ENCODE measurements around the gene BPIFA2.
"Not testable (repeated sequence)": the region's sequence is repeated elsewhere in the genome, so short reads cannot be mapped to it uniquely, and the experiment has no call there.

The BPIFA2 gene

DNA sequence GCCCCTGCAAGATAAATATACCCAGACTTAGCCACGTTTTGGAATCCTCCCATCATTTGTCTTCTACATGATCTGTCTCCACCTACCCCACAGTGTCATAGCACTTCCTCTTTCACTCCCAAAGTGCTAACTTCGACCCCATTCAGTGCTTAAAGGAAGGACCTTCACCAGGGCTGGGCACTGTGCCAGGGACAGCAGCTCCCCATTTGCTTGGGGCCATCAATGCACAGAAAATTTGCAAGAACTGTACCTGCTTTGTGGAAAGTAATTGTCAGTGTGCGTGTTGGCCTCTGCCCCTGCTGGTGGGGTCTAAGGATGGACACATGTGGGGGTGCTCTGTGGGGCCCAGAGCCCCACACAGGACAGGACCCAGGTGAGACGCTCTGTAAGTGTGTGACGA, 5.2 kb upstream of the BPIFA2 start:
- no peak for DNase-seq

DNA sequence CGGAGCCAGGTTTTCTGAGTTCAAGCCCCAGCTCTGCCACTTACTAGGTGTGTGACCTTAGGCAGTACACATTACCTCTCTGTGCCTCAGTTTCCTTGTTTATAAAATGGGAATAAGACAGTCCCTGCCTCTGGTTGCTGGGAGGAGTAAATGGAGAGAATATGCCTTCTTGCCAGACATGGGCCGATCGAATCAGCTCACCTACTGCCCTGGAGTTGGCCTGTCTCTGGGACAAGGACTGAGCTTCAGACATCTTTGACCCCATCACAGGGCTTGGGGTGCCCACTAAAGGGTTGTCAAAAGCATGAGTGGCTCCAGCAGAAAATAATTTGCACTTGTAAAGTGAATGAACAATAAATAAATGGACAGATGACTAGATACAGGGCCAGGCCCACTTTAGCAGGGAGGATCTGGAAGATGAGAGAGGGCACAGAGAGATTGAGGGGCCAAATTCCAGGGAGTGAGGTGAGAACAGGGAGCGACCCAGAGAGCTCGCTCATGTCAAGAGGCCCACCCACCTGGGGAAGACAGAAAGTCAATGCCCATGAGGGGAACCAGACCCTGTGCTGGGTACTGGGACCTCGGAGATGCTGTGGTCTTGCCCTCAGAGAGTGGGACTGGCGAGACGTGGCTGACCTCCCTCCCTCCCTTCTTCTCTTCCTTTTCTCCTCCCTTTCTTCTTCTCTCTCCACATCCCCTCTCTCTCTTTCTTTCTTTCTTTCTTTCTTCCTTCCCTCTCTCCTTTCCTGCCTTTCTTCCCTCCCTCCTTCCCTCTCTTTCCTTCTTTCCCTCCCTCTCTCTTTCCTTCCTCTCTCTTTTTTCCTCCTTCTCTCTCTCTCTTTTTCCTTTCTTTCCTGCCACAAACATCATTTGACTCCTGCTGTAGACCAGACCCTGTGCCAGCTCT, 3.9 kb upstream of the BPIFA2 start:
- DNase-seq, result no peak

DNA sequence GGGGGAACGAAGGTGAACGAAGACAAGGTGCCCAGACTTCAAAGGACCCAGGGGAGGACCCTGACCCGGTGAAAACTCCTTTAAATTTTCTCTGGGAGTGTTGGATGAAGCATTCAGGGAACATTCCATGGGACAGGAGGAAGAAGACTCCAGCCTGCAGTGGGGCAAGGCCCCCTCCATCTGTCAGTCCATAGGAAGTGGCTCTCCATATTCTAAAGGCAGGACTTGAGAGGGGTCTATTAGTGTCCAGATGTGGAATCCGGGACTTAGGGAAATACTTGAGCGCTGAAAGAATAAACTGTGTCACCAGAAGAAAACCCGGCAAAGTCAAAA, 3.2 kb upstream of the BPIFA2 start:
- no peak for DNase-seq

DNA sequence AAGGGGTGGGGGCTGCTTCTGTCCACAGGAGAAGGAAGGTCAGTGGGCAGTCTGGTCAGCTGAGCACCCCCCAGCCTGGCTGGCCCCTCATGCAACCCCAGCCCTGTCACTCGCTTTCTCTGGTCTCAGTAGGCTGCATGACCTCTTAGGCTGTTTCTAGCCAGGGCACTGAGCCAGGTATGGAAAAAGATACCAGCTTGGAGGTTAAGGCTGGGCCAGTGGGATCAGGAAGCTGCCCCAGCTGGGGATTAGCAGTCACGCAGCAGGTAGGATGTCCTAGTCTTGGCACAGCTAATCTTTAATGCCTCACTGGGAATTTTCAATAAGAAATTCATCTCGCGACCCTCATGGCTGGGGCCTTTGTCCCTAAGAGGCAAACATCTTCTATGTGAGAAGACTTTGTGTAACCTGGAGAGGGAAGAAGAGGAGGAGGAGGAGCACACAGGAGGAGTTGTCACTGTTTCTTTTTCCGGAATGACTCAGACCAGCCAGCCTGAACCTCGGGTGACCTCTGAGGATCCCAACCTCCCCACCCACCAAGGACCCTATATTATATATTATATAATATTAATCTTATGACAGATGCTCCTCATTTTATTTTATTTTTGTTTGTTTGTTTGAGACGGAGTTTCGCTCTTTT, 2.4 kb upstream of the BPIFA2 start:
- no peak for DNase-seq

DNA sequence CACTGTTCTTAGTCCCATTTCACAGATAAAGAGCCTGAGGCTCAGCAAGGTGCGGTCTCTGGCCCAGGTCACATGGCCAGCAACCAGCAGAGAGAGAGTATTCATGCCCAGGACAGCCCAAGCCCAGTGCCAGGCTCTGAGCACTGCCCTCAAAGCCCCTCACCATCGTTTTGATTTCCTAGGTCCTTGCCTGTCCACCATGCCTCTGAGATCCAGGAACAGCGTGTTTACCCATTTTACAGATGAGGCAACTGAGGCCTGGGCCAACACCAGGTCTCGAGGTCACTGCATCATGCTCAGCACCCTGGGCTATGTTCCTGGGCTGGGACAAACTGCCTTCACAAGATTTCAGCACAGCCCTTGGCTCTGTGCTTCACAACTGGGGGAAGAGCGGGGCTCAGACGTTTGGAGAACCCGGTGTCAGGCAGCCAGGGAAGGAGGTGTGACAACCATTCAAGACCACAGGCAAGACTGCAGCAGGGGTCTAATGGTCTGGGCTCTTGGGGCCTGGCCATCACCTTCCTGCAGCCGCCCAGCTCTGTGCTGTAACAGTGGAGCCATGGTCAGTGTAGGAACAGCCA, 1.3 kb upstream of the BPIFA2 start:
- no peak for DNase-seq

DNA sequence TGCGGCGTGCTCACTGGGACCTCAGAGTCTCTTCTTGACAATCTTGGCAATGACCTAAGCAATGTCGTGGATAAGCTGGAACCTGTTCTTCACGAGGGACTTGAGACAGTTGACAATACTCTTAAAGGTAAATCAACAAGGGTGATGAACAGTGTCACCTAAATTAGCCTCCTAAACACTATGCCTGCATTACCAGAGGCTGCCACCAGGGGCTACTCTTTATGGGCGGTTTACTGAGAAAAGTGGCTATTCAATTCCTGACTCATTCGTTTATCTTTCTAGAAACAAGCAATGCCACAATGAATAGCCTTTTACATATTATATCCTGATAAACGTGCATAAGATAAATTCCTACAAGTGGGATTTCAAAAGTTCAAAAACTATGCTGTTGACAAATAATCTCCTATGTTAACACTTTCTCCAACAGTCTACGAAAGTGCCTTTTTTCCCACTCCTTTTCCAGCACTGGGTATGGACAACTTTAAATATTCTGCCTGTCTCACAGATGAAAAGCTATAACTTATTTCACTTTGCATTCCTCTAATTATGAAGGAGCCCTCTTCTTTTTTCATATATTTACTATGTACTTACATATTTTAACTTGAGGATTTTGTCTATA, 1.3 kb downstream of the BPIFA2 start:
- DNase-seq, result no peak

DNA sequence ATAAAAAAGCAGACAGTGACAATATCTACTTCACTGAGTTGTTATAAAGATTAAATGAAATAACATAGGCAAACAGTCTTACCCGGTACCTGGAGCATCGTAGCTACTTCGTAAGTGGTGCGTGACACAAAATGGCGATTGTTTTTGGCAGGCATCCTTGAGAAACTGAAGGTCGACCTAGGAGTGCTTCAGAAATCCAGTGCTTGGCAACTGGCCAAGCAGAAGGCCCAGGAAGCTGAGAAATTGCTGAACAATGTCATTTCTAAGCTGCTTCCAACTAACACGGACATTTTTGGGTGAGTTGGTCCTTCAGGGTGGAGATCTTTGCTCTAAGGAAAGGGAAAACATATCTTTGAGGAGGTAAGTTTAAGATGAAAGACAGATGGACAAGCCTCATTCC, 4.8 kb downstream of the BPIFA2 start:
- DNase-seq, result no peak

DNA sequence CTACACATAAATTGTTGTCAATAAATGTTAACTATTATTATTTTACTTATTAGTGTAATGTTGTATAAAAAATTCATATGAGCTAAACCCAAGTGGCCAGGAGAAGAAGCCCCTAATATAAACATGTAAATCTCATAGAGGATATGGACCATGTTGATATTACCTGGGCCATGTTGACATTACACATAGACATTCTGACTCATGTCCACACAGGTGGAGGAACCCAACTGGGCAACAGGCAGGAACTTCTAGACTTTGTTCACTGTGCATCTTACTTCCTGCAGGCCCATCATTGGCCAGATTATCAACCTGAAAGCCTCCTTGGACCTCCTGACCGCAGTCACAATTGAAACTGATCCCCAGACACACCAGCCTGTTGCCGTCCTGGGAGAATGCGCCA, 7.2 kb downstream of the BPIFA2 start:
- no peak for DNase-seq

DNA sequence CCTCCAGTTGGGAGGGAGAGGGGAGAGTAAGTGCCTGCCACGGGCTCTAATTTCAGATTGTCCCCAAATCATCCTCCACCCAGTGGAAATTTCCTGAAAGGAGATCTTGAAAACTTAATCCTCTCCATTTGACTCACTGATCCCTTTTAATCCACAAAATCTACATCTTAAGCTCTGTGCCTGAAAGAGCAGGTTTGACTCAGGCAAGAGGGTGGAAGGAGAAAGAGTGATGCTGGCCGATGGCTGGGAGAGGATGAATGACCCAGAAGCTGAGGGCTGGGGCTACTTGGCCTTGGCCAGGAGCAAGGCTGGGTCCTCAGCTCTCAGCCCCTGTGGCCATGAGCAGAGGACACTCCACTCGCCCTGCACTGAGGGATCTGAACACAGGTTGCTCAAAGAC, 8.1 kb downstream of the BPIFA2 start:
- no peak for DNase-seq

DNA sequence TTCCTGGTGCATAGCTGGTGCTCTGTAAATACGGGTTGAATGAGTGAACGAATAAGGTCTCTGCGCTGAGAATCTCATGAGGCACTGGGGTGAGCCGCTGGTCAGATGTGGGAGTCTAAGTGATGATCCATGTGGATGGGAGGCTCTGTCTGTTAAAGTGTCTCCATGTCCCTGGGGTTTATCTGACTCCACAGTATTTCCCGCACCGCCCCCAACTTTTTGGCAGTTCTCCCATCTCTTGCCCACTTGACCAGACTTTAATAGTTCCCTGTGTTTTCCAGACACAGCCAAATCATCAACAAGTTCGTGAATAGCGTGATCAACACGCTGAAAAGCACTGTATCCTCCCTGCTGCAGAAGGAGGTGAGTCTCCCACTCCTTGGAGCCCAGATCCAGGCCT, 9.9 kb downstream of the BPIFA2 start:
- no peak for DNase-seq

DNA sequence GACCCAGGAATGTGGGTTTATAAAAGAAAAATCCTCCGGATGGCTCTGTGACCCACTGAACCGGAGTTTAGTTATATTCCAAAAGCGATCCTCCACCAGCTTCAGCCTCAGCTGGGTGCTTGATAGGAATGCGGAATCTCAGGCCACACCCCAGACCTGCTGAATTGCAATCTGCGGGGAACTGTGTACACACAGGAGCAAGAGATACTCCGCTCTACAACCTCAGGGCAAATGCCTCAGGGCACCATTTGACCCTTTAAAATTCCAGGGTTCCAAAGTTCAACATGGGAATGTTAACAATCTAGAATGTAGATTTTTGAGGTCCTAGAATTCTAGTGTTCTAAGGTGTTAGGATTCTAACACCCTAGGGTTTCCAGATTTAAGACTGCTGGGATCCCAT, 10.8 kb downstream of the BPIFA2 start:
- no peak for DNase-seq

DNA sequence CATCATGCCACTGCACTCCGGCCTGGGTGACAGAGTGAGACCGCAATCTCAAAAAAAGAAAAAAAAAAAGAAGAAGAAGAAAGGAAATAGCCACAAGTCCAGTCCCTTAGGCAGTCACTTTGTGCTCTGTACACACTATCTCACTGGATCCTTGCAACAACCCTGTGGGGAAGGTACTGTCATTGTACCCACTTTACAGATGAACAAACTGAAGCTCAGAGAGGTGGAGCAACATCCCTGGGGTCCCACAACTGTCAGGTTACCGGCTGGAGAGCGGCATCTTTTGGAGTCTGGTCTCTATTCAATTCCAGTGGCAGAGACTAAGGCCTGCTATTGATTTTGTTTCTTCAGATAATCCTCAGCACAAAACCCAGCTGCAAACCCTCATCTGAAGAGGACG, 12.2 kb downstream of the BPIFA2 start:
- no peak for DNase-seq

DNA sequence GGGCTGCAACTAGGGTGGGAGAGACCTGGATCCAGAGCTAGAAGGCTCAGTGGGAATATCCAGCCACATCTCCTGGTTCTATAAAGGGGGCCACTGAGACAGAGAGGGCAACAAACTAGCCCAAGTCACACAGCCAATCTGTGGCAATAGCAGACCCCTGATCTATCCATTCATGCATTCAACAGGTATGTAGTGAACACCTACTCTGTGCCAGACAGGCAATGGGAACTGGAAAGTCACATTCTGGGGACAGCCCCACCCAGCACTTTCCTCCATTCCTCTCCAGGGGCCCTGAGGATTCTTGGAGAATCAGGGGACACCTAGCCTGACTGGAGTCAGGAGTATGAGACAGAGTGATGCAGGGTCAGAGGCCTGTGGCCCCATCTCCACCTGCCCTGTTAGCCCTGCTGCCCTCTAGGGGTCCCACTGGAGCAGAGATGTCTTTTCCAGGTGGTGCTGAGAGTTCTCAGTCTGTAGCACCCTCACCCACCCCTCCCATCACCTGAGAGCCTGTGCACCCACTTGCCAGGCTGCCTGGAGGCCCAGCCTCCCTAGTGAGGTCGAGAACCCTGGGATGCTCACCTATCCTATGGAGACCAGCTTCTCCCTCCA, 13.6 kb downstream of the BPIFA2 start:
- DNase-seq, result no peak

DNA sequence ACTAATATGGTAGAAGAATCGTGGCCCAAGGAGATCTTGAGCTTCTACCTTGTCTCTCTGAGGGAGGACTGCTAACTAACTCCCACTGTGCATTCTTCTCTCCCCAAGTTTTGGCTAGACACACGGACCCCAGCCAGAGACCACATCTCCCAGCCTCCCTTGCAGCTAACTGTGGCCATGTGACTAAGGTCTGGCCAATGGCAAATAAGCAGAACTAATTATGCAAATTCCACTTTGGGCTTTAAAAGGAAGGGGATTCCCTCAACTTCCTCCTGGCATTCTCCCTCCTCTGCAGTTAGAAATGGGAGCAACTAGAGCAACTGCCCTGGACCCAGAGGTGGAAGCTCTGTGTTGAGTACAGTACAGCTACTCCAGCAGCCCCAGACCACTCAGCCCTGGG, 15.4 kb downstream of the BPIFA2 start:
- no peak for DNase-seq

DNA sequence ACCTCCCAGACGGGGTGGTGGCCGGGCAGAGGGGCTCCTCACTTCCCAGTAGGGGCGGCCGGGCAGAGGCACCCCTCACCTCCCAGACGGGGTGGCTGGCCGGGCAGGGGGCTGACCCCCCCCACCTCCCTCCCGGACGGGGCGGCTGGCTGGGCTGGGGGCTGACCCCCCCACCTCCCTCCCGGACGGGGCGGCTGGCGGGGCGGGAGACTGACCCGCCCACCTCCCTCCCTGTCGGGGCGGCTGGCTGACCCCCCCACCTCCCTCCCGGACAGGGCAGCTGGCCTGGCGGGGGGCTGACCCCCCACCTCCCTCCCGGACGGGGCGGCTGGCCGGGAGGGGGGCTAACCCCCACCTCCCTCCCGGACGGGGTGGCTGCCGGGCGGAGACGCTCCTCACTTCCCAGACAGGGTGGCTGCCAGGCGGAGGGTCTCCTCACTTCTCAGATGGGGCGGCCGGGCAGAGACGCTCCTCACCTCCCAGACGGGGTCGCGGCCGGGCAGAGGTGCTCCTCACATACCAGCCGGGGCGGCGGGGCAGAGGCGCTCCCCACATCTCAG, 17.2 kb downstream of the BPIFA2 start:
- not testable (repeated sequence) for DNase-seq

DNA sequence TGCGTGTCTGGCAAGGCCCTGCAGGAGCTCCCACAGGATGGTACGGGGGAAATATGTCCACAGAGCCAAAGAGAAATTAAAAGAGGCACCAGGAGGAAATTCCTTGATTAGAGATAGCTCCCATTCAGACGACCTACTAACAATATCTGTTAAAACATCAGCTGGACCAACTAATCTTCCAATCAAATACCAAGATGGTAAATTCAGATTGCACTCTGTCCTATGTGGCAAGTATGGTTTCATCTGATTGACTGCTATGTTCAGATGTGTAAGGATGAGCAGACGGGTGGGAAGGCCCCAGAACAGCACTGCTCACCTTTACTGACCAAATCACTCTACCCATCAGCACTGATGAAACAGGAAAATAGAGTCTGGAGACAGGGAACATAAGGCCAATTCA, 19.5 kb downstream of the BPIFA2 start:
- no peak for DNase-seq

DNA sequence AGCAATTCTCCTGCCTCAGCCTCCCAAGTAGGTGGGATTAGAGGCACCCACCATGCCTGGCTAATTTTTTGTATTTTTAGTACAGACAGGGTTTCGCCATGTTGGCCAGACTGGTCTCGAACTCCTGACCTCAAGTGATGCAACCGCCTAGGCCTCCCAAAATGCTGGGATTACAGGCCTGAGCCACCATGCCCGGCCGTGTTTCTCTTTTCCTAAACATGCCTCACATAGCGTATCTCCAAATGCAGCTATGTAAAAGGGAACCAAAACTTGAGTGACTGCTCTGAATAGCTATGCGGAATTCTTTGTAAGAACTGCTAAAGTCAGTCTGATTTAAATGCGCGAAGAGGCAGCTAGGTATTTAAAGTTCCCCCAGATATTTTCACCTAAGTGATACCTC, 20.5 kb downstream of the BPIFA2 start:
- DNase-seq, result no peak

DNA sequence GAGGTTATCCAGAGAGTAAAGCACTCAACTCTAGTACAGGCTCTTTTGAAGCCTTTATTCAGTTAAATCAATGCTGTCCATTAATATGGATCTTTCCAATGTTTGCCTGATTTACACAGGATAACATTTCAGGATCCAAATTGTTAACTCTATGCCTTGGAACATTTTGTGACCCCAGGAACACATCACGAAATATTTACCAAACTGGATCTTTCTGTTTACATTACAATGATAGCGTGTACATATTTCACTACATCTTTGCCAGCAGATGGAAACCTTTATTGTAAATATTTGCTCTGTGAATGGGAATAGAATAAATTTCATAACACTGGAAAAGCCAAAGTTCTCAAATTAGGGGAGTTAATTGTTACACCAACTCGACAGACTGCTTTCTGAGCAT, 23.5 kb downstream of the BPIFA2 start:
- no peak for DNase-seq

DNA sequence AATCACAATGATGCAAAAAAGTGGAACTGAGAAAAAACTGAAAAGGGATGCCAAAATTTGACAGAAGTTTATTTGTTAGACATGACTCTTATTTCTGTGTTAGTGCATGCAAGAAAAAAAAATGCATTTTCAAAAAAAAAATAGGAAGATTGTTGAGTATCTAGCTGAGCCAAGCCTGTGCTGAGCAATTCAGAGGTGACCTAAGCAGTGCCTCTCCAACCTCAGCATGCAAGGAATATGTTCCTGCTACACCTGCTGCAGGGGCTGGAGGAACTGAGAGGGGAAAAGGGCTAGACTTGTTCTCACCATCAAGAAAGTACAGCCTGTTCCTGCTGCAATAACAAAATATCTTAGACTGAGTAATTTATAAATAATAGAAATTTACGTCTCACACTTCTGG, 24.0 kb downstream of the BPIFA2 start:
- DNase-seq, result no peak

DNA sequence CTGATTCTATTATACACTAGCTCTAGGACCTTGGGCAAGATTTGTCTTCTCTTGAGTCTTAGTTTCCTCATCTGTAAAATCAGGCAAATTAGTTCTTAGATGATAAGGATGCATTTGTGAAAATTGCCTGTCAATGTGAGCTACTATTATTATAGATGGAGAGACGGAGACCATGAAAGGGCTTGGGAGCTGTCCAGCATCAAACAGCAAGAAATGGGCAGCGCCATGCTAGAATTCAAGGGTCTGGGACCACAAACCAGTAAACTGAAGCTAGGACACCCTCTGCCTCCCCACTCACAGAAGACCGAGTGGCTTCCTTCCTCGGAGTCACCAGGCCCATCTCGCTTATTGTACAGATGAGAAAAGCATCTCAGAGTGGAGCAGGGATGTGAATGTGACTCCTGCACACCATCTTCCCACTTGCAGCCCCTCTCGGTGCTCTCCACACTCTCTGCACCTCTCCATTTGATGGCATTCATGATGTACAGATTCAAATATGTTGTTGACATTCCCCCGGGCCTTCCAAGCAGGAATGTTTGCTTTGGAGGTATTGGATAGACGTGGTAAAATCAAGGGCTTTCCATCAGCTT, 25.0 kb downstream of the BPIFA2 start:
- no peak for DNase-seq

DNA sequence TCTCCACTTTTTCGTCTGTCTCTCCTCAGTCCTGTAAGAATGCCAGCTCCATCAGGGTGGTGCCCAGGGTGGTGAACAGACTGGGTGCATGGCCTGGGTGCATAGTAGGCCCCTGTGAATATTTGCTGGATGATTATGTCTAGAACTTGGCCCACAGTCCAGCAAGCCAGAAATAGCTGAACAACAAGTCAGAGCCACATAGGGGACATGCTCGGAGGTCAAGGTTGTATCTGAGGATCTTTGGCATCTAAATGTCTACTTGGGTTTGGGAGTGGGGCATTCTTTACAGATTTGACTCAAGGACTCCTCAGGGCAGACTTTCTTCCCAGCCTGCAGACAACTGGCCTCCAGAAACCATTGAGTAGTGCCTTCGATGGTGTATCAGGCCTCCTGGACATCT, 31.1 kb downstream of the BPIFA2 start:
- no peak for DNase-seq

DNA sequence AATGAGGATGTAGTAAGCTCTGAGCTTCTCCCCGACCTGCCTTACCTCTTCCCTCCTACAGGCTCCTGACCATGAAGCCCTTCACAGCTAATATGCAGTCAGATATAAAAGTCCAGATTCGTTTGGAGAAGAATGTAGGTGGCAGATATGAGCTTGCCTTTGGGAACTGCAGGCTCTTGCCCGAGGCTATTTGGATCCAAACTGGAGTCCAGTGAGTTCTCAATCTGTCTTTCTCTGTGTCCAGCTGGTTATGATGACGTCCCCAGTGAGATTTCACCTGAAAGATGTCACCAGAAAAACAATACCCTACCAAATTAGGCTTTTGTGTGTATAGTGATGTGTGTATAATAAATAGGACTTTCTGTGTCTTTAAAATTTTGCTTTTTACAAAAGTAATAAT, 34.5 kb downstream of the BPIFA2 start:
- no peak for DNase-seq

DNA sequence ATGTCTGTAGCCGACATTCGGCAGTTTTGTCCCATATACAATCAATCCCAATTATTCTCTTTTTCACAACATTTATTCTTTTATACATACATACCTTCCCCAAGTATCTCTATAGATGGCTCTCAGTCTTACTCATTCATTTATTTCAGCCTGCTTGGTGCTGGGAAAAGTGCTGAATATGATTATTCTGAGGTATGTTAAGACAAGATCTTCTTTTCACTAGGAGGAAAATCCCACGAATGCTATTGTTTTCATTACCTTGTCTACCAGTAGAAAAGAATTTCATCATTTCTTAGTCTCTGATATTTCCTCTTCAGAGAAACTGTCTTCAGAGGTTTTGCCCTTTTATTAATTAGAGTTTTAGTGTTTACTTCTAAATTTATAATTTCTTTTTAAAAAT, 35.5 kb downstream of the BPIFA2 start:
- no peak for DNase-seq
